ENCODE measurements around the gene SMYD1. TPM values are rescaled to one million over a fixed set of nuclear protein-coding genes. Genes with fewer than 3 reads are reported as not detected.

Gene SMYD1
- total and polyA plus RNA-seq, 2 donors (not counting 3 experiments of a cell fraction or from before 2014, with no cell fraction given) = not detected

DNA sequence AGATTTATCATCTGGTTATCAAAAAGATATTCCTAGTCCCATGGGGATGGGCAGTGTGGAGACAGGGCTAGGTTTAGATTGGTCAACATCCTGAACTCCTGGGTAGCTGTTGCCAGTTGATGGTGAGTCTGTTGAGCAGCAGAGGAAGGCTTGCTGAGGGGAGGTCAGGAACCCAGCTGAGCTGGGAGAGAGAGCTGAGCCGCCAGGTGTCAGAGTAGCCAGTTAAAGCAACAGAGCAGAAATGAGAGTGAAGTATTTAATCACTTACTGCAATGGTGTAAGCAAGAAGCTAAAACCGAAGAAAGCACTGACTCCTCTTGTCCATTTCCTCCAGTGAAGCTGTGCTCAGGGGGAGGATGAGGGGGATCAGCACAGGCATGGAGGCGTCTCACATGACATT lies 29.6 kb downstream of the SMYD1 start:
- H3K4me1 ChIP-seq (ENCODE audit: control insufficient read depth, extremely low read depth, insufficient read depth, low read length) = no peaks in the 10 kb centered on the region
- H3K79me2 ChIP-seq (ENCODE audit: control insufficient read depth, insufficient read depth, low read length) = no peaks in the 10 kb centered on the region
- POLR2A ChIA-PET = no interaction called here
- no peak for FAIRE-seq
- DNase-seq (ENCODE audit: low read depth, low spot score) = no peak
- dilution Hi-C loops (cut with MboI; ENCODE audit: extremely low pct_ligation_motif_present, low sequenced_read_pairs) (no loop called here), intact Hi-C loops (cut with micrococcal nuclease) (no loop called here)
- no peaks in the 10 kb centered on the region for H3K9me1 ChIP-seq (replicated peaks; ENCODE audit: control insufficient read depth, extremely low read depth, insufficient read depth, low read length)
- TF ChIP-seq MYC (IDR thresholded peaks at IDR 0.05; ENCODE audit: low read depth, low read length) = no peak
- TF ChIP-seq, protein P1, sequence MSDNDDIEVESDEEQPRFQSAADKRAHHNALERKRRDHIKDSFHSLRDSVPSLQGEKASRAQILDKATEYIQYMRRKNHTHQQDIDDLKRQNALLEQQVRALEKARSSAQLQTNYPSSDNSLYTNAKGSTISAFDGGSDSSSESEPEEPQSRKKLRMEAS (IDR thresholded peaks at IDR 0.05; ENCODE audit: insufficient read depth, insufficient read length) = no peak
- TF ChIP-seq POLR2A (IDR thresholded peaks at IDR 0.05; ENCODE audit: low read depth, low read length) = no peak
- no peak for TF ChIP-seq EZH2 (IDR thresholded peaks at IDR 0.05; ENCODE audit: borderline replicate concordance, low read depth, low read length, severe bottlenecking)
- no peak for TF ChIP-seq JUN (IDR thresholded peaks at IDR 0.05; ENCODE audit: borderline replicate concordance, insufficient read depth, insufficient read length, low read depth)
- TF ChIP-seq, protein P2, sequence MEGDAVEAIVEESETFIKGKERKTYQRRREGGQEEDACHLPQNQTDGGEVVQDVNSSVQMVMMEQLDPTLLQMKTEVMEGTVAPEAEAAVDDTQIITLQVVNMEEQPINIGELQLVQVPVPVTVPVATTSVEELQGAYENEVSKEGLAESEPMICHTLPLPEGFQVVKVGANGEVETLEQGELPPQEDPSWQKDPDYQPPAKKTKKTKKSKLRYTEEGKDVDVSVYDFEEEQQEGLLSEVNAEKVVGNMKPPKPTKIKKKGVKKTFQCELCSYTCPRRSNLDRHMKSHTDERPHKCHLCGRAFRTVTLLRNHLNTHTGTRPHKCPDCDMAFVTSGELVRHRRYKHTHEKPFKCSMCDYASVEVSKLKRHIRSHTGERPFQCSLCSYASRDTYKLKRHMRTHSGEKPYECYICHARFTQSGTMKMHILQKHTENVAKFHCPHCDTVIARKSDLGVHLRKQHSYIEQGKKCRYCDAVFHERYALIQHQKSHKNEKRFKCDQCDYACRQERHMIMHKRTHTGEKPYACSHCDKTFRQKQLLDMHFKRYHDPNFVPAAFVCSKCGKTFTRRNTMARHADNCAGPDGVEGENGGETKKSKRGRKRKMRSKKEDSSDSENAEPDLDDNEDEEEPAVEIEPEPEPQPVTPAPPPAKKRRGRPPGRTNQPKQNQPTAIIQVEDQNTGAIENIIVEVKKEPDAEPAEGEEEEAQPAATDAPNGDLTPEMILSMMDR (IDR thresholded peaks at IDR 0.05; ENCODE audit: extremely low read depth in 1 of 2, insufficient read depth in 1 of 2, low read depth in 1 of 2, low read length in 2 of 2) = no peak
- TF ChIP-seq GATA2 (IDR thresholded peaks at IDR 0.05; ENCODE audit: insufficient read depth, insufficient read length, low read depth, low read length) = no peak
- TF ChIP-seq FOS (IDR thresholded peaks at IDR 0.05; ENCODE audit: borderline replicate concordance, insufficient read depth, low read length) = no peak
- TF ChIP-seq POLR2AphosphoS5 (IDR thresholded peaks at IDR 0.05; ENCODE audit: insufficient read depth, low read depth, low read length) = no peak
- no peak overlapping the region for H3K27ac ChIP-seq (ENCODE audit: insufficient read depth, low read depth, low read length)
- H3K27me3 ChIP-seq (ENCODE audit: control insufficient read depth in 2 of 2, insufficient read depth in 2 of 2, low read length in 2 of 2) = no peaks in the 10 kb centered on the region
- H3K4me3 ChIP-seq (replicated peaks in 1 of 3; ENCODE audit: insufficient read depth in 1 of 3, low read depth in 1 of 3, low read length in 3 of 3) = no peak overlapping the region
- no peaks in the 10 kb centered on the region for H3K36me3 ChIP-seq (ENCODE audit: control insufficient read depth in 2 of 2, extremely low read depth in 1 of 2, insufficient read depth in 2 of 2, low read length in 2 of 2)
- H3K9me3 ChIP-seq (replicated peaks; ENCODE audit: control insufficient read depth, insufficient read depth, low read length) = no peaks in the 10 kb centered on the region
- H3K9ac ChIP-seq (replicated peaks; ENCODE audit: extremely low read depth, insufficient read depth, low read length) = no peak overlapping the region
- no peaks in the 10 kb centered on the region for H4K20me1 ChIP-seq (replicated peaks; ENCODE audit: control insufficient read depth, extremely low read depth, insufficient read depth, low read length)
- H2AFZ ChIP-seq (ENCODE audit: low read depth, low read length) = no peak overlapping the region
- CTCF ChIA-PET = no interaction called here
- no TSS peak for BruUV-seq (replicated peaks)
- H3K4me2 ChIP-seq (ENCODE audit: insufficient read depth, low read length) = no peak overlapping the region
